Neutrophil (primary cell): ENCODE results near the gene OSBP.
A peak's percentile ranks its signal among the peaks of the same experiment; 100 is the strongest.
"Not testable (repeated sequence)": the region's sequence is repeated elsewhere in the genome, so short reads cannot be mapped to it uniquely, and the experiment has no call there.

Experiments
- H3K27ac ChIP-seq: fragments of 200-600 bp; sonication (generic); 2 replicates; pipeline ENCODE4 v1.5.1; 2016; ENCODE audit warnings: mild to moderate bottlenecking, moderate library complexity
- H3K27me3 ChIP-seq: fragments of 200-600 bp; sonication (generic); 2 replicates; pipeline ENCODE4 v1.6.0; 2016; ENCODE audit warnings: mild to moderate bottlenecking
- H3K36me3 ChIP-seq: fragments of 200-600 bp; sonication (generic); 2 replicates; pipeline ENCODE4 v1.5.1; 2017
- H3K4me1 ChIP-seq, 2 experiments: fragments of 200-600 bp in 1 of 2; sonication (generic) in 1 of 2; 1 replicate in 1 of 2; 2 replicates in 1 of 2; pipeline versions ENCODE4 v1.5.1 to v1.6.1; 2013 to 2016; ENCODE audit warnings: low read depth in 1 of 2, low read length in 1 of 2, mild to moderate bottlenecking in 1 of 2, moderate library complexity in 1 of 2; ENCODE audit not compliant: control insufficient read depth in 1 of 2, insufficient read depth in 1 of 2
- H3K4me3 ChIP-seq, 2 experiments: fragments of 200-600 bp in 1 of 2; sonication (generic) in 1 of 2; 1 replicate in 1 of 2; 2 replicates in 1 of 2; pipeline ENCODE4 v1.5.1; 2013 to 2016; ENCODE audit warnings: low read depth in 1 of 2, low read length in 1 of 2, mild to moderate bottlenecking in 1 of 2, moderate library complexity in 1 of 2
- H3K9me3 ChIP-seq: fragments of 200-600 bp; sonication (generic); 2 replicates; pipeline ENCODE4 v1.5.1; 2016
- CTCF ChIP-seq: fragments of 200-600 bp; sonication (generic); IDR thresholded peaks from 2 replicates; pipeline ENCODE4 v1.5.1; 2016; ENCODE audit warnings: antibody characterized with exemption

The OSBP gene

GRCh38 chr11:59552844-59553243 lies 62.7 kb downstream of the OSBP start:
- H3K27ac ChIP-seq: no peak overlapping the region
- peaks cover 45 to 49% of the 10 kb centered on the region in 2 experiments for H3K4me1 ChIP-seq
- H3K27me3 ChIP-seq: peaks cover 90% of the 10 kb centered on the region
- no peaks in the 10 kb centered on the region for H3K36me3 ChIP-seq
- H3K4me3 ChIP-seq: no peak overlapping the region
- no peaks in the 10 kb centered on the region for H3K9me3 ChIP-seq
- TF ChIP-seq CTCF: no peak

- Histone ChIP-seq H3K27ac (no peak overlapping the region), H3K4me1 (peaks cover 39% of the 10 kb centered on the region in 2 experiments), H3K9me3 (no peaks in the 10 kb centered on the region), H3K36me3 (no peaks in the 10 kb centered on the region), H3K4me3 (peak overlapping the region; percentile 50 to 56), H3K27me3 (peaks cover 81% of the 10 kb centered on the region)
- TF ChIP-seq CTCF: no peak
These were observed 63.7 kb downstream of the OSBP start for GRCh38 chr11:59551659-59552521.

DNA sequence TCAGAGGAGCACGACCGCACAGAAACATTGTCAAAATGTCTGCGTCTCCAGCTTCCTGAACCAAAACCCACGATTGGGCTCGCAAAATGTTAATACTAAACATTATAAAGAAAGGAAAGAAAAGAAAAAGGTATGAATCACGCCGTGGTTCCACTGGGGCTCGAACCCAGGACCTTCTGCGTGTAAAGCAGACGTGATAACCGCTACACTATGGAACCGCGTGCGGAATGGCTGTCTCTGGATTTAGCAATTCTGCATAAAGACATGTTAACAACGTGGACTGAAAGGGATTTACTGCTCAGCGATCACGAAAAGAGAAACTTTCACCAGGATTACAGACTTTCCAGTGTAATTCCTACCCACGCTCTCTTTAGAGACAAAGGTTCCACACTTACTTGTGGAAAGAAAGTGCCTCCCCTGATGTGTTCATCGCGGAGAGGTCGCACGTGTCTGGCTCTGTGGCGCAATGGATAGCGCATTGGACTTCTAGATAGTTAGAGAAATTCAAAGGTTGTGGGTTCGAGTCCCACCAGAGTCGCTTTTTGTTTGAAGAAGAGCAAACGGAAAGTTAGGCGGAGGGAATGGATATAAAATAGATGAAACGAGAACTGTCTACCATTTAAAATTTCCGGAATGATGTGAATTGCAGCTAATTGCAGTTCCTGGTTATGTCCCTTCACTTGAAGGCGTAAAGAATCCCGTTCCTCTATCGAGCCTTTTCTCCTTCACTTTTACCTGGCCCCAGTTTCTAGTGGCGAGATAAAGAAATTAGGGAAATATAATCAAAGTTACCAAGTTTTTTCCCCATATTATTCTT lies 64.5 kb downstream of the OSBP start:
- H3K36me3 ChIP-seq: no peaks in the 10 kb centered on the region
- peak overlapping the region; percentile 10 for H3K27ac ChIP-seq
- TF ChIP-seq CTCF: no peak
- peak overlapping the region; percentile 50 to 56 for H3K4me3 ChIP-seq
- H3K9me3 ChIP-seq: no peaks in the 10 kb centered on the region
- H3K27me3 ChIP-seq: peaks cover 72% of the 10 kb centered on the region
- H3K4me1 ChIP-seq: peaks cover 30 to 31% of the 10 kb centered on the region in 2 experiments

DNA sequence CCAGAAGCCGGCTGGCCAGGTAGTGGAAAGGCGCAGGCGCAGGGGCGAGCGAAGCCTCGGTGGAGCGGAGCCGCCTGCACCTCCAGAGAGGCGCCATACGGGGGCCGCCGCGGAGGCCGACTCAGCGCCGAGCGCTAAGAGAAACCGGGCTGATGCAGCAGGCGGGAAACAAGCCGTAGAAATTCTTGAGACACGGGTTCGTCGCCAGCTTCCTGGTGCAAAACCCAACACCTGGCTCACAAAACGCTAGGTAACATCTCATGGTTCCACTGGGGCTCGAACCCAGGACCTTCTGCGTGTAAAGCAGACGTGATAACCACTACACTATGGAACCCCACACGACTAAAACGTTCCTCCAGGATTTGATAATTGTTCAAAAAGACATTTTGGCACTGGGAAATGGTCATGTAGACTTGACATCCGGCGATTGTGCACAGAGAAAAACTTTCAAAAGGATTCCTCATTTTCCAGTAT lies 65.2 kb downstream of the OSBP start:
- Histone ChIP-seq H3K27me3 (peaks cover 66% of the 10 kb centered on the region), H3K4me1 (peaks cover 24% of the 10 kb centered on the region in 2 experiments), H3K27ac (no peak overlapping the region), H3K9me3 (no peaks in the 10 kb centered on the region), H3K4me3 (peak overlapping the region; percentile 50 to 56), H3K36me3 (no peaks in the 10 kb centered on the region)
- TF ChIP-seq CTCF: no peak

- TF ChIP-seq CTCF: no peak
- Histone ChIP-seq H3K36me3 (no peaks in the 10 kb centered on the region), H3K4me3 (no peak overlapping the region), H3K4me1 (peaks cover 24% of the 10 kb centered on the region in 2 experiments), H3K27me3 (peaks cover 44% of the 10 kb centered on the region), H3K27ac (no peak overlapping the region), H3K9me3 (no peaks in the 10 kb centered on the region)
These were observed 67.3 kb downstream of the OSBP start for GRCh38 chr11:59548309-59548656.

DNA sequence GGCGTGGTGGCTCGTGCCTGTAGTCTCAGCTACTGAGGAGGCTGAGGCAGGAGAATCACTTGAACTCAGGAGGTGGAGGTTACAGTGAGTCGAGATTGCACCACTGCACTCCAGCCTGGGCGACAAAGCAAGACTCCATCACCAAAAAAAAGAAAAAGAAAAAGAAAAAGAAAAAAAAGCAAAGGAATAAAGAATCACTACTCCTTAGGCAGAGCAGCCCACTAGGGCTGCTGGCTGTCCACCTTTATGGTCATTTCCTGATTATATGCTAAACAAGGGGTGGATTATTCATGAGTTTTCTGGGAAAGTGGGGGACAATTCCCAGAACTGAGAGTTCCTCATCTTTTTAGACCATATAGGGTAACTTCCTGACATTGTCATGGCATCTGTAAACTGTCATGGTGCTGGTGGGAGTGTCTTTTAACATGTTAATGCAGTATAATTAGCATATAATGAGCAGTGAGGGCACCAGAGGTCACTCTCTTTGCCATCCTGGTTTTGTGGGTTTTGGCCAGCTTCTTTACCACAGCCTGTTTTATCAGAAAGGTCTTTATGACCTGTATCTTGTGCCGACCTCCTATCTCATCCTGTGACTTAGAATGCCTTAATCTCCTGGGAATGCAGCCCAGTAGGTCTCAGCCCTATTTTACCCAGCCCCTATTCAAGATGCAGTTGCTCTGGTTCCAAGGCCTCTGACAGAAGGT lies 67.8 kb downstream of the OSBP start:
- not testable (repeated sequence) for H3K27ac ChIP-seq, H3K4me3 ChIP-seq, H3K9me3 ChIP-seq, H3K36me3 ChIP-seq
- Histone ChIP-seq H3K27me3 (peaks cover 39% of the 10 kb centered on the region), H3K4me1 (peaks cover 24% of the 10 kb centered on the region in 2 experiments)
